Keratinocyte (primary cell): ENCODE results near the gene NHSL1.

ENCODE experiments used
- CTCF ChIP-seq, 3 experiments: IDR thresholded peaks in 1 of 3; conservative IDR thresholded peaks in 1 of 3; optimal IDR thresholded peaks in 1 of 3; 2 replicates in 2 of 3; 3 replicates in 1 of 3; pipeline versions ENCODE3 to v1.5.1; 2011; ENCODE audit warnings: low read length in 3 of 3, mild to moderate bottlenecking in 3 of 3, moderate library complexity in 2 of 3, control low read depth in 1 of 3, inconsistent platforms in 1 of 3; ENCODE audit not compliant: insufficient read depth in 2 of 3; ENCODE audit errors: extremely low read depth in 1 of 3
- EZH2 ChIP-seq: IDR thresholded peaks from one replicate; pipeline ENCODE4 v1.6.1; 2012; ENCODE audit warnings: inconsistent platforms, mild to moderate bottlenecking, low read length, moderate library complexity

- no peak for TF ChIP-seq CTCF (optimal IDR thresholded peaks at IDR 0.05 in 1 of 3, IDR thresholded peaks at IDR 0.05 in 1 of 3, conservative IDR thresholded peaks at IDR 0.05 in 1 of 3; ENCODE audit: extremely low read depth in 1 of 3, insufficient read depth in 2 of 3, low read length in 3 of 3)
- no peak for TF ChIP-seq EZH2
Measured at GRCh38 chr6:138468320-138469015, 30.8 kb downstream of the NHSL1 start.
